ENCODE data around the gene OR7G2.

Gene OR7G2

GRCh38 chr19:9107375-9107774 lies at the start of gene OR7G2:
TSS of gene OR7G2 (minus strand) at chr19:9107475. CDS start at chr19:9103243, 4,232 bp downstream.
- TF ChIP-seq CTCF (IDR thresholded peaks at IDR 0.05), result no peak

- no peak for TF ChIP-seq CTCF (IDR thresholded peaks at IDR 0.05)
Observed at GRCh38 chr19:9156304-9156703, 49.0 kb upstream of the OR7G2 start.

- no peak for TF ChIP-seq CTCF (IDR thresholded peaks at IDR 0.05)
Observed at GRCh38 chr19:9155591-9155990, 48.3 kb upstream of the OR7G2 start.

- TF ChIP-seq CTCF (IDR thresholded peaks at IDR 0.05), result no peak
Observed at GRCh38 chr19:9151367-9151766, 44.1 kb upstream of the OR7G2 start.

GRCh38 chr19:9150650-9151049 lies 43.4 kb upstream of the OR7G2 start:
- TF ChIP-seq CTCF (IDR thresholded peaks at IDR 0.05), result no peak

GRCh38 chr19:9149997-9150396 lies 42.7 kb upstream of the OR7G2 start:
- no peak for TF ChIP-seq CTCF (IDR thresholded peaks at IDR 0.05)

- no peak for TF ChIP-seq CTCF (IDR thresholded peaks at IDR 0.05)
Observed at GRCh38 chr19:9148697-9149096, 41.4 kb upstream of the OR7G2 start.

GRCh38 chr19:9146882-9147281 lies 39.6 kb upstream of the OR7G2 start:
- TF ChIP-seq CTCF (IDR thresholded peaks at IDR 0.05), result no peak
